K562 (cell line): ENCODE results near the gene SAT2. TPM values are rescaled to one million over a fixed set of nuclear protein-coding genes. Genes with fewer than 3 reads are reported as not detected.
A peak's percentile ranks its signal among the peaks of the same experiment; 100 is the strongest.

Source experiments
- ARNT ChIP-seq, 2 experiments: fragments of 450-650 bp; IDR thresholded peaks; 2 replicates each; pipeline ENCODE4 v1.6.1; 2016; ENCODE audit warnings: mild to moderate bottlenecking in 1 of 2
- ETS1 ChIP-seq: conservative IDR thresholded peaks from 2 replicates; pipeline ENCODE4 v1.6.1; 2011; ENCODE audit warnings: low read depth, mild to moderate bottlenecking, low read length; ENCODE audit not compliant: control insufficient read depth
- GMEB1 ChIP-seq: fragments of 250-450 bp; sonication (Bioruptor Pico); IDR thresholded peaks from 2 replicates; pipeline ENCODE4 v1.4.0; 2020; ENCODE audit warnings: mild to moderate bottlenecking
- RB1 ChIP-seq: fragments of 450-650 bp; IDR thresholded peaks from 2 replicates; pipeline ENCODE4 v1.6.1; 2017; ENCODE audit warnings: low read depth, mild to moderate bottlenecking
- RHOXF2B ChIP-seq: fragments of 250-450 bp; sonication (Bioruptor Pico); conservative IDR thresholded peaks from 2 replicates; pipeline ENCODE4 v1.5.1; 2021
- ZBTB8A ChIP-seq: fragments of 450-650 bp; IDR thresholded peaks from 2 replicates; pipeline ENCODE4 v1.6.1; 2018; ENCODE audit warnings: mild to moderate bottlenecking, moderate library complexity; ENCODE audit not compliant: partially characterized antibody
- ZFX ChIP-seq: sonication (generic); formaldehyde crosslinking; IDR thresholded peaks from 2 replicates; pipeline ENCODE4 v1.8.0; 2022; ENCODE audit warnings: mild to moderate bottlenecking, missing genetic modification reagents, moderate library complexity
- polyA plus RNA-seq, 8 experiments: library from polyadenylated mRNA; depleted of rRNA in 4 of 8; stranded (reverse) in 5 of 8; unstranded in 3 of 8; fragments of >200 nt; fragmentation: Nextera tagmentation in 2 of 8; fragmentation: Illumina TruSeq in 1 of 8; extraction: Ambion mirVana in 2 of 8; extraction: Trizol in 1 of 8; gene quantifications; 2 replicates each; pipeline versions ENCODE4 v1.2.1 to v1.2.3, GENCODE V29; 2011 to 2014; ENCODE audit warnings: inconsistent platforms in 1 of 8, missing spikeins in 1 of 8
- total RNA-seq, 7 experiments: library from RNA; depleted of rRNA in 6 of 7; stranded (reverse); fragments of >200 nt in 6 of 7; fragmentation: Illumina TruSeq in 2 of 7; extraction: Trizol in 2 of 7; gene quantifications; 2 replicates each; pipeline versions ENCODE4 v1.2.1 to v1.2.3, GENCODE V29; 2011 to 2021; ENCODE audit warnings: low replicate concordance in 1 of 7
- TF ChIP-seq, protein P1 (sequence below): fragments of 450-650 bp; formaldehyde crosslinking; IDR thresholded peaks from 2 replicates; pipeline ENCODE4 v1.4.0; 2022; ENCODE audit warnings: missing genetic modification characterization
- TF ChIP-seq, protein P2 (sequence below): fragments of 450-650 bp; IDR thresholded peaks from 2 replicates; pipeline ENCODE4 v1.6.1; 2016; ENCODE audit warnings: mild to moderate bottlenecking, moderate library complexity

The SAT2 gene
- total and polyA plus RNA-seq, 9 of the 15 experiments (the other 6 are each of a cell fraction or from before 2014, with no cell fraction given) = 2.0 to 8.0 (median 5.3) TPM

- TF ChIP-seq, protein P1, sequence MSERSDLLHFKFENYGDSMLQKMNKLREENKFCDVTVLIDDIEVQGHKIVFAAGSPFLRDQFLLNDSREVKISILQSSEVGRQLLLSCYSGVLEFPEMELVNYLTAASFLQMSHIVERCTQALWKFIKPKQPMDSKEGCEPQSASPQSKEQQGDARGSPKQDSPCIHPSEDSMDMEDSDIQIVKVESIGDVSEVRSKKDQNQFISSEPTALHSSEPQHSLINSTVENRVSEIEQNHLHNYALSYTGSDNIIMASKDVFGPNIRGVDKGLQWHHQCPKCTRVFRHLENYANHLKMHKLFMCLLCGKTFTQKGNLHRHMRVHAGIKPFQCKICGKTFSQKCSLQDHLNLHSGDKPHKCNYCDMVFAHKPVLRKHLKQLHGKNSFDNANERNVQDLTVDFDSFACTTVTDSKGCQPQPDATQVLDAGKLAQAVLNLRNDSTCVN (CRISPR knock-in tag) = no peak
- TF ChIP-seq RB1 (peak; percentile 45; the same call in 1 of the 2 replicates), ETS1 (no peak; the same call in 1 of the 2 replicates), RHOXF2B (CRISPR knock-in tag) (no peak), ZFX (CRISPR knock-in tag) (peak; percentile 91), ARNT (IDR thresholded peaks at IDR 0.05) (no peak; a peak in 1 of 4 replicates), GMEB1 (CRISPR knock-in tag) (peak; percentile 28; the same call in 1 of the 2 replicates), ZBTB8A (no peak)
- TF ChIP-seq, protein P2, sequence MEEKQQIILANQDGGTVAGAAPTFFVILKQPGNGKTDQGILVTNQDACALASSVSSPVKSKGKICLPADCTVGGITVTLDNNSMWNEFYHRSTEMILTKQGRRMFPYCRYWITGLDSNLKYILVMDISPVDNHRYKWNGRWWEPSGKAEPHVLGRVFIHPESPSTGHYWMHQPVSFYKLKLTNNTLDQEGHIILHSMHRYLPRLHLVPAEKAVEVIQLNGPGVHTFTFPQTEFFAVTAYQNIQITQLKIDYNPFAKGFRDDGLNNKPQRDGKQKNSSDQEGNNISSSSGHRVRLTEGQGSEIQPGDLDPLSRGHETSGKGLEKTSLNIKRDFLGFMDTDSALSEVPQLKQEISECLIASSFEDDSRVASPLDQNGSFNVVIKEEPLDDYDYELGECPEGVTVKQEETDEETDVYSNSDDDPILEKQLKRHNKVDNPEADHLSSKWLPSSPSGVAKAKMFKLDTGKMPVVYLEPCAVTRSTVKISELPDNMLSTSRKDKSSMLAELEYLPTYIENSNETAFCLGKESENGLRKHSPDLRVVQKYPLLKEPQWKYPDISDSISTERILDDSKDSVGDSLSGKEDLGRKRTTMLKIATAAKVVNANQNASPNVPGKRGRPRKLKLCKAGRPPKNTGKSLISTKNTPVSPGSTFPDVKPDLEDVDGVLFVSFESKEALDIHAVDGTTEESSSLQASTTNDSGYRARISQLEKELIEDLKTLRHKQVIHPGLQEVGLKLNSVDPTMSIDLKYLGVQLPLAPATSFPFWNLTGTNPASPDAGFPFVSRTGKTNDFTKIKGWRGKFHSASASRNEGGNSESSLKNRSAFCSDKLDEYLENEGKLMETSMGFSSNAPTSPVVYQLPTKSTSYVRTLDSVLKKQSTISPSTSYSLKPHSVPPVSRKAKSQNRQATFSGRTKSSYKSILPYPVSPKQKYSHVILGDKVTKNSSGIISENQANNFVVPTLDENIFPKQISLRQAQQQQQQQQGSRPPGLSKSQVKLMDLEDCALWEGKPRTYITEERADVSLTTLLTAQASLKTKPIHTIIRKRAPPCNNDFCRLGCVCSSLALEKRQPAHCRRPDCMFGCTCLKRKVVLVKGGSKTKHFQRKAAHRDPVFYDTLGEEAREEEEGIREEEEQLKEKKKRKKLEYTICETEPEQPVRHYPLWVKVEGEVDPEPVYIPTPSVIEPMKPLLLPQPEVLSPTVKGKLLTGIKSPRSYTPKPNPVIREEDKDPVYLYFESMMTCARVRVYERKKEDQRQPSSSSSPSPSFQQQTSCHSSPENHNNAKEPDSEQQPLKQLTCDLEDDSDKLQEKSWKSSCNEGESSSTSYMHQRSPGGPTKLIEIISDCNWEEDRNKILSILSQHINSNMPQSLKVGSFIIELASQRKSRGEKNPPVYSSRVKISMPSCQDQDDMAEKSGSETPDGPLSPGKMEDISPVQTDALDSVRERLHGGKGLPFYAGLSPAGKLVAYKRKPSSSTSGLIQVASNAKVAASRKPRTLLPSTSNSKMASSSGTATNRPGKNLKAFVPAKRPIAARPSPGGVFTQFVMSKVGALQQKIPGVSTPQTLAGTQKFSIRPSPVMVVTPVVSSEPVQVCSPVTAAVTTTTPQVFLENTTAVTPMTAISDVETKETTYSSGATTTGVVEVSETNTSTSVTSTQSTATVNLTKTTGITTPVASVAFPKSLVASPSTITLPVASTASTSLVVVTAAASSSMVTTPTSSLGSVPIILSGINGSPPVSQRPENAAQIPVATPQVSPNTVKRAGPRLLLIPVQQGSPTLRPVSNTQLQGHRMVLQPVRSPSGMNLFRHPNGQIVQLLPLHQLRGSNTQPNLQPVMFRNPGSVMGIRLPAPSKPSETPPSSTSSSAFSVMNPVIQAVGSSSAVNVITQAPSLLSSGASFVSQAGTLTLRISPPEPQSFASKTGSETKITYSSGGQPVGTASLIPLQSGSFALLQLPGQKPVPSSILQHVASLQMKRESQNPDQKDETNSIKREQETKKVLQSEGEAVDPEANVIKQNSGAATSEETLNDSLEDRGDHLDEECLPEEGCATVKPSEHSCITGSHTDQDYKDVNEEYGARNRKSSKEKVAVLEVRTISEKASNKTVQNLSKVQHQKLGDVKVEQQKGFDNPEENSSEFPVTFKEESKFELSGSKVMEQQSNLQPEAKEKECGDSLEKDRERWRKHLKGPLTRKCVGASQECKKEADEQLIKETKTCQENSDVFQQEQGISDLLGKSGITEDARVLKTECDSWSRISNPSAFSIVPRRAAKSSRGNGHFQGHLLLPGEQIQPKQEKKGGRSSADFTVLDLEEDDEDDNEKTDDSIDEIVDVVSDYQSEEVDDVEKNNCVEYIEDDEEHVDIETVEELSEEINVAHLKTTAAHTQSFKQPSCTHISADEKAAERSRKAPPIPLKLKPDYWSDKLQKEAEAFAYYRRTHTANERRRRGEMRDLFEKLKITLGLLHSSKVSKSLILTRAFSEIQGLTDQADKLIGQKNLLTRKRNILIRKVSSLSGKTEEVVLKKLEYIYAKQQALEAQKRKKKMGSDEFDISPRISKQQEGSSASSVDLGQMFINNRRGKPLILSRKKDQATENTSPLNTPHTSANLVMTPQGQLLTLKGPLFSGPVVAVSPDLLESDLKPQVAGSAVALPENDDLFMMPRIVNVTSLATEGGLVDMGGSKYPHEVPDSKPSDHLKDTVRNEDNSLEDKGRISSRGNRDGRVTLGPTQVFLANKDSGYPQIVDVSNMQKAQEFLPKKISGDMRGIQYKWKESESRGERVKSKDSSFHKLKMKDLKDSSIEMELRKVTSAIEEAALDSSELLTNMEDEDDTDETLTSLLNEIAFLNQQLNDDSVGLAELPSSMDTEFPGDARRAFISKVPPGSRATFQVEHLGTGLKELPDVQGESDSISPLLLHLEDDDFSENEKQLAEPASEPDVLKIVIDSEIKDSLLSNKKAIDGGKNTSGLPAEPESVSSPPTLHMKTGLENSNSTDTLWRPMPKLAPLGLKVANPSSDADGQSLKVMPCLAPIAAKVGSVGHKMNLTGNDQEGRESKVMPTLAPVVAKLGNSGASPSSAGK = peak; percentile 98
These were observed 44.1 kb downstream of the SAT2 start, which contains the start of gene MPDU1 (continued) for GRCh38 chr17:7583253-7584109.
